Measurements from ENCODE around the gene CERS2. TPM values are rescaled to one million over a fixed set of nuclear protein-coding genes. Genes with fewer than 3 reads are reported as not detected.

Gene CERS2
- total and polyA plus RNA-seq, 2 of the 13 experiments (the other 11 are each of a cell fraction or from before 2014, with no cell fraction given): 269 to 298 TPM

DNA sequence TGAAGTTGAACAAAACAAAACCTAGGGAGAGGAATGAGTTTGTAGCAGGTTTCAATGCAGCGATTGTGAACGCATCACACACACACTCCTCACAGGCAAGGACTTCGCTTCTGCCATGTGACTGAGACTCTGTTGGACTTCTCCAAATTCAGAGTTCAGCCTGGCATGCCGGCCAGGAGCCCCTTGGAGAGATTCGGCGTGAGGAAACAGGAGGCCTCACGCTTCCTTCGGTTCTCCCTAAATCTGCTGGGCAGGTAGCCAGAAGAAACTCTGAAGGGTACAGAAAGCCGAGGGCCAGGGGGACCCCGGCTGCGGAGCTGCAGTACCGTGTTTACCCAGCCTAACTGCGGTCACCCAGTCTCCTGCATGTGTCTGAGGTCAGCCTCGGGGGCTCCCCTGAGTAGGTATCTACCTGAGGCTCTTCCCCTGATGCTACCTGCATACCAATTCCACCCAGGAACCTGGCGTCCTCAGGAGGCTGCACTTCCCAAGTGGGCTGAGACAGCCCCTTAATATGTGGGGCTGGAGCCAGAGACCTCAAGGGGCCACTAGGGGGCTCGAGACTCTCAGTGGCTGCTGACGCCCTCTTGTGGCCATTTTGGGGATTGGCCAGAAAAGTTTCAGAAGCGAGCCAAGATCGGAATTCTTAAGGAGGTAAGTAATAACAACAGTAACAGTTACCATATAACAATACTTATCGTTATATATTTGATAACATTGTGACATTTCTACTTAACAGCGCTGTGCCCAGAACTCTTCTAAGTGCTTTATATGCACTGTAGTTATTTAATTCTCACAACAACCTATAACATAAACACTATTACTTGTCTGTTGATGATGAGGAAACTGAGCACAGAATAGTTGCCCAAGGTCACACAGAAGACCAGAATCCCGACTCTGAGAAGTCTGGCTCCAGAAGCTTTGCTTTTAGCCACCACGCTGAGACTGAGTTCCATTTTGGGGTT, 4.7 kb upstream of the CERS2 start (continued):
- TF ChIP-seq, protein P1, sequence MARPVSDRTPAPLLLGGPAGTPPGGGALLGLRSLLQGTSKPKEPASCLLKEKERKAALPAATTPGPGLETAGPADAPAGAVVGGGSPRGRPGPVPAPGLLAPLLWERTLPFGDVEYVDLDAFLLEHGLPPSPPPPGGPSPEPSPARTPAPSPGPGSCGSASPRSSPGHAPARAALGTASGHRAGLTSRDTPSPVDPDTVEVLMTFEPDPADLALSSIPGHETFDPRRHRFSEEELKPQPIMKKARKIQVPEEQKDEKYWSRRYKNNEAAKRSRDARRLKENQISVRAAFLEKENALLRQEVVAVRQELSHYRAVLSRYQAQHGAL (CRISPR knock-in tag; IDR thresholded peaks at IDR 0.05; ENCODE audit: not compliant biosample characterization): no peak
- TF ChIP-seq, protein P2, sequence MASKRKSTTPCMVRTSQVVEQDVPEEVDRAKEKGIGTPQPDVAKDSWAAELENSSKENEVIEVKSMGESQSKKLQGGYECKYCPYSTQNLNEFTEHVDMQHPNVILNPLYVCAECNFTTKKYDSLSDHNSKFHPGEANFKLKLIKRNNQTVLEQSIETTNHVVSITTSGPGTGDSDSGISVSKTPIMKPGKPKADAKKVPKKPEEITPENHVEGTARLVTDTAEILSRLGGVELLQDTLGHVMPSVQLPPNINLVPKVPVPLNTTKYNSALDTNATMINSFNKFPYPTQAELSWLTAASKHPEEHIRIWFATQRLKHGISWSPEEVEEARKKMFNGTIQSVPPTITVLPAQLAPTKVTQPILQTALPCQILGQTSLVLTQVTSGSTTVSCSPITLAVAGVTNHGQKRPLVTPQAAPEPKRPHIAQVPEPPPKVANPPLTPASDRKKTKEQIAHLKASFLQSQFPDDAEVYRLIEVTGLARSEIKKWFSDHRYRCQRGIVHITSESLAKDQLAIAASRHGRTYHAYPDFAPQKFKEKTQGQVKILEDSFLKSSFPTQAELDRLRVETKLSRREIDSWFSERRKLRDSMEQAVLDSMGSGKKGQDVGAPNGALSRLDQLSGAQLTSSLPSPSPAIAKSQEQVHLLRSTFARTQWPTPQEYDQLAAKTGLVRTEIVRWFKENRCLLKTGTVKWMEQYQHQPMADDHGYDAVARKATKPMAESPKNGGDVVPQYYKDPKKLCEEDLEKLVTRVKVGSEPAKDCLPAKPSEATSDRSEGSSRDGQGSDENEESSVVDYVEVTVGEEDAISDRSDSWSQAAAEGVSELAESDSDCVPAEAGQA (IDR thresholded peaks at IDR 0.05; ENCODE audit: low read depth): no peak
- TF ChIP-seq, protein P2 (CRISPR knock-in tag; IDR thresholded peaks at IDR 0.05; ENCODE audit: borderline replicate concordance): no peak
- TF ChIP-seq ASH2L (IDR thresholded peaks at IDR 0.05; ENCODE audit: insufficient read length, low read depth, low read length) (peak; percentile 42), U2AF1 (optimal IDR thresholded peaks at IDR 0.05; ENCODE audit: low read depth, low read length) (no peak), ZNF788 (CRISPR knock-in tag; IDR thresholded peaks at IDR 0.05; ENCODE audit: borderline replicate concordance) (no peak), ZNF264 (CRISPR knock-in tag; IDR thresholded peaks at IDR 0.05) (no peak), ZNF558 (CRISPR knock-in tag; IDR thresholded peaks at IDR 0.05; ENCODE audit: borderline replicate concordance) (no peak), ESRRA (CRISPR knock-in tag; IDR thresholded peaks at IDR 0.05; ENCODE audit: low read depth) (no peak; the same call in 1 of the 2 replicates), ZEB1 (IDR thresholded peaks at IDR 0.05; ENCODE audit: insufficient replicate concordance, low read depth) (peak; percentile 64)
- TF ChIP-seq, protein P3, sequence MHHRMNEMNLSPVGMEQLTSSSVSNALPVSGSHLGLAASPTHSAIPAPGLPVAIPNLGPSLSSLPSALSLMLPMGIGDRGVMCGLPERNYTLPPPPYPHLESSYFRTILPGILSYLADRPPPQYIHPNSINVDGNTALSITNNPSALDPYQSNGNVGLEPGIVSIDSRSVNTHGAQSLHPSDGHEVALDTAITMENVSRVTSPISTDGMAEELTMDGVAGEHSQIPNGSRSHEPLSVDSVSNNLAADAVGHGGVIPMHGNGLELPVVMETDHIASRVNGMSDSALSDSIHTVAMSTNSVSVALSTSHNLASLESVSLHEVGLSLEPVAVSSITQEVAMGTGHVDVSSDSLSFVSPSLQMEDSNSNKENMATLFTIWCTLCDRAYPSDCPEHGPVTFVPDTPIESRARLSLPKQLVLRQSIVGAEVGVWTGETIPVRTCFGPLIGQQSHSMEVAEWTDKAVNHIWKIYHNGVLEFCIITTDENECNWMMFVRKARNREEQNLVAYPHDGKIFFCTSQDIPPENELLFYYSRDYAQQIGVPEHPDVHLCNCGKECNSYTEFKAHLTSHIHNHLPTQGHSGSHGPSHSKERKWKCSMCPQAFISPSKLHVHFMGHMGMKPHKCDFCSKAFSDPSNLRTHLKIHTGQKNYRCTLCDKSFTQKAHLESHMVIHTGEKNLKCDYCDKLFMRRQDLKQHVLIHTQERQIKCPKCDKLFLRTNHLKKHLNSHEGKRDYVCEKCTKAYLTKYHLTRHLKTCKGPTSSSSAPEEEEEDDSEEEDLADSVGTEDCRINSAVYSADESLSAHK (CRISPR knock-in tag; IDR thresholded peaks at IDR 0.05; ENCODE audit: borderline replicate concordance): no peak
- TF ChIP-seq, protein P4, sequence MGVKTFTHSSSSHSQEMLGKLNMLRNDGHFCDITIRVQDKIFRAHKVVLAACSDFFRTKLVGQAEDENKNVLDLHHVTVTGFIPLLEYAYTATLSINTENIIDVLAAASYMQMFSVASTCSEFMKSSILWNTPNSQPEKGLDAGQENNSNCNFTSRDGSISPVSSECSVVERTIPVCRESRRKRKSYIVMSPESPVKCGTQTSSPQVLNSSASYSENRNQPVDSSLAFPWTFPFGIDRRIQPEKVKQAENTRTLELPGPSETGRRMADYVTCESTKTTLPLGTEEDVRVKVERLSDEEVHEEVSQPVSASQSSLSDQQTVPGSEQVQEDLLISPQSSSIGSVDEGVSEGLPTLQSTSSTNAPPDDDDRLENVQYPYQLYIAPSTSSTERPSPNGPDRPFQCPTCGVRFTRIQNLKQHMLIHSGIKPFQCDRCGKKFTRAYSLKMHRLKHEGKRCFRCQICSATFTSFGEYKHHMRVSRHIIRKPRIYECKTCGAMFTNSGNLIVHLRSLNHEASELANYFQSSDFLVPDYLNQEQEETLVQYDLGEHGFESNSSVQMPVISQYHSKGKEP (CRISPR knock-in tag; IDR thresholded peaks at IDR 0.05): no peak
- TF ChIP-seq, protein P5, sequence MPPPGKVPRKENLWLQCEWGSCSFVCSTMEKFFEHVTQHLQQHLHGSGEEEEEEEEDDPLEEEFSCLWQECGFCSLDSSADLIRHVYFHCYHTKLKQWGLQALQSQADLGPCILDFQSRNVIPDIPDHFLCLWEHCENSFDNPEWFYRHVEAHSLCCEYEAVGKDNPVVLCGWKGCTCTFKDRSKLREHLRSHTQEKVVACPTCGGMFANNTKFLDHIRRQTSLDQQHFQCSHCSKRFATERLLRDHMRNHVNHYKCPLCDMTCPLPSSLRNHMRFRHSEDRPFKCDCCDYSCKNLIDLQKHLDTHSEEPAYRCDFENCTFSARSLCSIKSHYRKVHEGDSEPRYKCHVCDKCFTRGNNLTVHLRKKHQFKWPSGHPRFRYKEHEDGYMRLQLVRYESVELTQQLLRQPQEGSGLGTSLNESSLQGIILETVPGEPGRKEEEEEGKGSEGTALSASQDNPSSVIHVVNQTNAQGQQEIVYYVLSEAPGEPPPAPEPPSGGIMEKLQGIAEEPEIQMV (CRISPR knock-in tag; IDR thresholded peaks at IDR 0.05; ENCODE audit: low read depth): no peak
